ENCODE measurements around the gene ATP2C2.
A peak's percentile ranks its signal among the peaks of the same experiment; 100 is the strongest.

ATP2C2 gene

GRCh38 chr16:84426804-84427203 is 58.5 kb downstream of the ATP2C2 start:
- H3K9me3 ChIP-seq (ENCODE audit: control insufficient read depth in 5 of 5, low read length in 5 of 5), result peaks cover 0 to 6% (median 0%) of the 10 kb centered on the region in 5 donors
- no peak overlapping the region for H3K4me3 ChIP-seq (ENCODE audit: low read depth in 1 of 5, low read length in 5 of 5)
- no peak overlapping the region for H3K27ac ChIP-seq (ENCODE audit: low read depth, low read length)
- no peaks in the 10 kb centered on the region for H3K36me3 ChIP-seq (ENCODE audit: control insufficient read depth in 5 of 5, insufficient read depth in 5 of 5, low read length in 5 of 5)
- no peak overlapping the region for H3K9ac ChIP-seq (ENCODE audit: low read length in 5 of 5)
- peaks cover 0 to 14% (median 5%) of the 10 kb centered on the region in 5 donors for H3K27me3 ChIP-seq (ENCODE audit: control insufficient read depth in 5 of 5, insufficient read depth in 4 of 5, low read length in 5 of 5)
- H3K4me1 ChIP-seq (ENCODE audit: control insufficient read depth in 5 of 5, insufficient read depth in 5 of 5, low read length in 5 of 5), result no peaks in the 10 kb centered on the region

GRCh38 chr16:84427553-84427952 is 59.2 kb downstream of the ATP2C2 start:
- H3K4me1 ChIP-seq (ENCODE audit: control insufficient read depth in 5 of 5, insufficient read depth in 5 of 5, low read length in 5 of 5), result no peaks in the 10 kb centered on the region
- H3K4me3 ChIP-seq (ENCODE audit: low read depth in 1 of 5, low read length in 5 of 5), result no peak overlapping the region
- no peak overlapping the region for H3K9ac ChIP-seq (ENCODE audit: low read length in 5 of 5)
- H3K27me3 ChIP-seq (ENCODE audit: control insufficient read depth in 5 of 5, insufficient read depth in 4 of 5, low read length in 5 of 5), result peaks cover 0 to 12% (median 5%) of the 10 kb centered on the region in 5 donors
- H3K9me3 ChIP-seq (ENCODE audit: control insufficient read depth in 5 of 5, low read length in 5 of 5), result peaks cover 0 to 6% (median 0%) of the 10 kb centered on the region in 5 donors
- H3K27ac ChIP-seq (ENCODE audit: low read depth, low read length), result no peak overlapping the region
- H3K36me3 ChIP-seq (ENCODE audit: control insufficient read depth in 5 of 5, insufficient read depth in 5 of 5, low read length in 5 of 5), result no peaks in the 10 kb centered on the region

GRCh38 chr16:84430860-84431259 is 62.5 kb downstream of the ATP2C2 start:
- no peak overlapping the region for H3K27ac ChIP-seq (ENCODE audit: low read depth, low read length)
- H3K9me3 ChIP-seq (ENCODE audit: control insufficient read depth in 5 of 5, low read length in 5 of 5), result no peaks in the 10 kb centered on the region
- H3K36me3 ChIP-seq (ENCODE audit: control insufficient read depth in 5 of 5, insufficient read depth in 5 of 5, low read length in 5 of 5), result no peaks in the 10 kb centered on the region
- H3K4me1 ChIP-seq (ENCODE audit: control insufficient read depth in 5 of 5, insufficient read depth in 5 of 5, low read length in 5 of 5), result no peaks in the 10 kb centered on the region
- H3K27me3 ChIP-seq (ENCODE audit: control insufficient read depth in 5 of 5, insufficient read depth in 4 of 5, low read length in 5 of 5), result peaks cover 0 to 9% (median 5%) of the 10 kb centered on the region in 5 donors
- H3K4me3 ChIP-seq (ENCODE audit: low read depth in 1 of 5, low read length in 5 of 5), result no peak overlapping the region
- H3K9ac ChIP-seq (ENCODE audit: low read length in 5 of 5), result no peak overlapping the region

- Histone ChIP-seq H3K27me3 (ENCODE audit: control insufficient read depth in 5 of 5, insufficient read depth in 4 of 5, low read length in 5 of 5) (peaks cover 0 to 12% (median 6%) of the 10 kb centered on the region in 5 donors), H3K36me3 (ENCODE audit: control insufficient read depth in 5 of 5, insufficient read depth in 5 of 5, low read length in 5 of 5) (no peaks in the 10 kb centered on the region), H3K4me3 (ENCODE audit: low read depth in 1 of 5, low read length in 5 of 5) (no peak overlapping the region), H3K27ac (ENCODE audit: low read depth, low read length) (no peak overlapping the region), H3K9ac (ENCODE audit: low read length in 5 of 5) (no peak overlapping the region), H3K9me3 (ENCODE audit: control insufficient read depth in 5 of 5, low read length in 5 of 5) (no peaks in the 10 kb centered on the region), H3K4me1 (ENCODE audit: control insufficient read depth in 5 of 5, insufficient read depth in 5 of 5, low read length in 5 of 5) (no peaks in the 10 kb centered on the region)
Observed at GRCh38 chr16:84434800-84435199, 66.5 kb downstream of the ATP2C2 start.

- Histone ChIP-seq H3K27ac (ENCODE audit: low read depth, low read length) (no peak overlapping the region), H3K9me3 (ENCODE audit: control insufficient read depth in 5 of 5, low read length in 5 of 5) (no peaks in the 10 kb centered on the region), H3K27me3 (ENCODE audit: control insufficient read depth in 5 of 5, insufficient read depth in 4 of 5, low read length in 5 of 5) (peaks cover 0 to 7% (median 2%) of the 10 kb centered on the region in 5 donors), H3K4me1 (ENCODE audit: control insufficient read depth in 5 of 5, insufficient read depth in 5 of 5, low read length in 5 of 5) (no peaks in the 10 kb centered on the region), H3K9ac (ENCODE audit: low read length in 5 of 5) (no peak overlapping the region), H3K36me3 (ENCODE audit: control insufficient read depth in 5 of 5, insufficient read depth in 5 of 5, low read length in 5 of 5) (no peaks in the 10 kb centered on the region), H3K4me3 (ENCODE audit: low read depth in 1 of 5, low read length in 5 of 5) (no peak overlapping the region)
Observed at GRCh38 chr16:84436196-84436595, 67.9 kb downstream of the ATP2C2 start.

GRCh38 chr16:84438971-84439696 is 70.8 kb downstream of the ATP2C2 start:
- no peak overlapping the region for H3K27ac ChIP-seq (ENCODE audit: low read depth, low read length)
- peaks cover 7 to 22% (median 11%) of the 10 kb centered on the region in 5 donors for H3K27me3 ChIP-seq (ENCODE audit: control insufficient read depth in 5 of 5, insufficient read depth in 4 of 5, low read length in 5 of 5)
- H3K9me3 ChIP-seq (ENCODE audit: control insufficient read depth in 5 of 5, low read length in 5 of 5), result no peaks in the 10 kb centered on the region
- peaks cover 0 to 5% (median 0%) of the 10 kb centered on the region in 5 donors for H3K4me1 ChIP-seq (ENCODE audit: control insufficient read depth in 5 of 5, insufficient read depth in 5 of 5, low read length in 5 of 5)
- no peak overlapping the region for H3K9ac ChIP-seq (ENCODE audit: low read length in 5 of 5)
- no peak overlapping the region for H3K4me3 ChIP-seq (ENCODE audit: low read depth in 1 of 5, low read length in 5 of 5)
- no peaks in the 10 kb centered on the region for H3K36me3 ChIP-seq (ENCODE audit: control insufficient read depth in 5 of 5, insufficient read depth in 5 of 5, low read length in 5 of 5)

- no peak overlapping the region for H3K4me3 ChIP-seq (ENCODE audit: low read depth in 1 of 5, low read length in 5 of 5)
- H3K27me3 ChIP-seq (ENCODE audit: control insufficient read depth in 5 of 5, insufficient read depth in 4 of 5, low read length in 5 of 5), result peaks cover 8 to 22% (median 11%) of the 10 kb centered on the region in 5 donors
- H3K27ac ChIP-seq (ENCODE audit: low read depth, low read length), result no peak overlapping the region
- H3K9ac ChIP-seq (ENCODE audit: low read length in 5 of 5), result no peak overlapping the region
- no peaks in the 10 kb centered on the region for H3K36me3 ChIP-seq (ENCODE audit: control insufficient read depth in 5 of 5, insufficient read depth in 5 of 5, low read length in 5 of 5)
- H3K4me1 ChIP-seq (ENCODE audit: control insufficient read depth in 5 of 5, insufficient read depth in 5 of 5, low read length in 5 of 5), result peaks cover 0 to 5% (median 0%) of the 10 kb centered on the region in 5 donors
- H3K9me3 ChIP-seq (ENCODE audit: control insufficient read depth in 5 of 5, low read length in 5 of 5), result no peaks in the 10 kb centered on the region
Observed at GRCh38 chr16:84442416-84443145, 74.2 kb downstream of the ATP2C2 start.

- Histone ChIP-seq H3K9me3 (ENCODE audit: control insufficient read depth in 5 of 5, low read length in 5 of 5) (no peaks in the 10 kb centered on the region), H3K36me3 (ENCODE audit: control insufficient read depth in 5 of 5, insufficient read depth in 5 of 5, low read length in 5 of 5) (no peaks in the 10 kb centered on the region), H3K4me1 (ENCODE audit: control insufficient read depth in 5 of 5, insufficient read depth in 5 of 5, low read length in 5 of 5) (peaks cover 0 to 5% (median 0%) of the 10 kb centered on the region in 5 donors), H3K9ac (ENCODE audit: low read length in 5 of 5) (peak overlapping the region in 1 of 5 donors; percentile 39), H3K4me3 (ENCODE audit: low read depth in 1 of 5, low read length in 5 of 5) (no peak overlapping the region), H3K27ac (ENCODE audit: low read depth, low read length) (no peak overlapping the region), H3K27me3 (ENCODE audit: control insufficient read depth in 5 of 5, insufficient read depth in 4 of 5, low read length in 5 of 5) (peaks cover 8 to 22% (median 13%) of the 10 kb centered on the region in 5 donors)
Observed at GRCh38 chr16:84443166-84443802, 74.9 kb downstream of the ATP2C2 start.

- Histone ChIP-seq H3K27me3 (ENCODE audit: control insufficient read depth in 5 of 5, insufficient read depth in 4 of 5, low read length in 5 of 5) (peaks cover 6 to 17% (median 16%) of the 10 kb centered on the region in 5 donors), H3K36me3 (ENCODE audit: control insufficient read depth in 5 of 5, insufficient read depth in 5 of 5, low read length in 5 of 5) (no peaks in the 10 kb centered on the region), H3K4me3 (ENCODE audit: low read depth in 1 of 5, low read length in 5 of 5) (no peak overlapping the region), H3K4me1 (ENCODE audit: control insufficient read depth in 5 of 5, insufficient read depth in 5 of 5, low read length in 5 of 5) (peaks cover 0 to 5% (median 0%) of the 10 kb centered on the region in 5 donors), H3K9ac (ENCODE audit: low read length in 5 of 5) (no peak overlapping the region), H3K9me3 (ENCODE audit: control insufficient read depth in 5 of 5, low read length in 5 of 5) (no peaks in the 10 kb centered on the region), H3K27ac (ENCODE audit: low read depth, low read length) (no peak overlapping the region)
Observed at GRCh38 chr16:84444476-84444875, 76.1 kb downstream of the ATP2C2 start.

- H3K27ac ChIP-seq (ENCODE audit: low read depth, low read length), result no peak overlapping the region
- H3K9ac ChIP-seq (ENCODE audit: low read length in 5 of 5), result no peak overlapping the region
- H3K4me1 ChIP-seq (ENCODE audit: control insufficient read depth in 5 of 5, insufficient read depth in 5 of 5, low read length in 5 of 5), result peaks cover 0 to 5% (median 0%) of the 10 kb centered on the region in 5 donors
- H3K4me3 ChIP-seq (ENCODE audit: low read depth in 1 of 5, low read length in 5 of 5), result no peak overlapping the region
- no peaks in the 10 kb centered on the region for H3K36me3 ChIP-seq (ENCODE audit: control insufficient read depth in 5 of 5, insufficient read depth in 5 of 5, low read length in 5 of 5)
- no peaks in the 10 kb centered on the region for H3K9me3 ChIP-seq (ENCODE audit: control insufficient read depth in 5 of 5, low read length in 5 of 5)
- peaks cover 6 to 25% (median 18%) of the 10 kb centered on the region in 5 donors for H3K27me3 ChIP-seq (ENCODE audit: control insufficient read depth in 5 of 5, insufficient read depth in 4 of 5, low read length in 5 of 5)
Observed at GRCh38 chr16:84446084-84446483, 77.7 kb downstream of the ATP2C2 start.
